ENCODE measurements around the gene AMDHD2.
"Not testable (repeated sequence)": the region's sequence is repeated elsewhere in the genome, so short reads cannot be mapped to it uniquely, and the experiment has no call there.

AMDHD2 gene

DNA sequence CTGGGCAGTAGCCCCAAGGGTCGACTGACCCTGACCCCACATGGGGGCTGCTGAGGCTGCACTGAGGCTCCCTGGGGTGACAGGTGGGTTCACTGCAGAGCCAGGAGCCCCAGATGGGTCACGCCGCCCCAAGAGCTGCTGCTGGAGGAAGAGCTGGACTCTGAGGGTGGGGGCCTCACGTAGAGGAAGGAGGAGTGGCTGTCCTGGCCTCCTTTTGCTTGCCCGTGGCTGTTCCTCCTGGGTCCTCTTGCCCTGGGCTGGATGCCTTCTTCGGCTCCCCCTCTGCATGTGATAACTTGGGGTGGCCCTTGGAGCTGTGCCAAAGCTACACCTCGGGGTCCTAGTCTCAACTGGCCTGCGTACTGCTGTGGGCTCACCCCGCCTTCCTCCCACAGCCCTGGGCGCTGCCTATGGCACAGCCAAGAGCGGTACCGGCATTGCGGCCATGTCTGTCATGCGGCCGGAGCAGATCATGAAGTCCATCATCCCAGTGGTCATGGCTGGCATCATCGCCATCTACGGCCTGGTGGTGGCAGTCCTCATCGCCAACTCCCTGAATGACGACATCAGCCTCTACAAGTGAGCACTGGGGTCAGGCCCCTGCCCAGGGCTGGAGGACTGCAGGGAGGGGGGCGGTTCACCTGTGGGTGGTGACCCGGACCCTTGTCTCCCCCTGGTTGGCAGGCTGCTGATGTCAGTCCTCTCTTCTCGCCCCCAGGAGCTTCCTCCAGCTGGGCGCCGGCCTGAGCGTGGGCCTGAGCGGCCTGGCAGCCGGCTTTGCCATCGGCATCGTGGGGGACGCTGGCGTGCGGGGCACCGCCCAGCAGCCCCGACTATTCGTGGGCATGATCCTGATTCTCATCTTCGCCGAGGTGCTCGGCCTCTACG lies 1.1 kb upstream of the AMDHD2 start:
- DNase-seq (ENCODE audit: low read depth): no peak

DNA sequence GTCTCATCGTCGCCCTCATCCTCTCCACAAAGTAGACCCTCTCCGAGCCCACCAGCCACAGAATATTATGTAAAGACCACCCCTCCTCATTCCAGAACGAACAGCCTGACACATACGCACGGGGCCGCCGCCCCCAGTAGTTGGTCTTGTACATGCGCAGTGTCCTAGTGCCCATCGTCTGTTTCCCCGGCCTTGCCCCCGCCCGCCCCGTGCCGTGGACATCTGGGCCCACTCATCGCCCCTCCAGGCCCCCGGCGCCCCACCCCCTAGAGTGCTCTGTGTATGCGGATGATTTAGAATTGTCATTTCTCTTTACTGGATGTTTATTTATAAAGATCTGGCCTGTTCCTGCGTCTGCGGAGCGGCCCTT lies 475 bp upstream of the AMDHD2 start:
- no peak for DNase-seq (ENCODE audit: low read depth)

DNA sequence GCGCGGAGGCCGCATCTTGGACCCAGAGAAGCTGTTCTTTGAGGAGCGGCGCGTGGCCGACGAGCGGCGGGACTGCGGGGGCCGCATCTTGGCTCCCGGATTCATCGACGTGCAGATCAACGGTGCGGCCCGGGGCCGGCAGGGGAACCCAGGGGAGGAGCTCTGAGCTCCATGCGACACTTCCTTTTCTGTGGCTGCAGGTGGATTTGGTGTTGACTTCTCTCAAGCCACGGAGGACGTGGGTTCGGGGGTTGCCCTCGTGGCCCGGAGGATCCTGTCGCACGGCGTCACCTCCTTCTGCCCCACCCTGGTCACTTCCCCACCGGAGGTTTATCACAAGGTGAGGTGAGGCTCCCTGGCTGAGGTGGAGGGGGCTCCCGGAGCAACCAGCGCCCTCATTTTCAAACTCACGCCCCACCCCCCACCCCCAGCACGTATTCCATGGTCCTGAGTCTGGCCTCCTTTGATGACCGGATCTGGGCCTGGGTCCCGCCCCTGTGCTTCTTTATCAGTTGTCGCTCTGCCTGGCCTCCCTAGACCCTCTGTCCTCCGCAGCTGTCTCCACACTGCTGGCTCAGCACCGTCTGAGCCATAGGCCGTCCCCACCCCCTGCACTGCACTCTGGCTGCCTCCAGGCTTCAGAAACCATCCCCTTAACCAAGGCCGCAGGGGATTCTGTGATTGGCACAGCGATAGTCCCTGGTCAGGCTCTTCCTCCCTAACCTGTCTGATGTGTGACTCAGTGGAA lies 787 bp downstream of the AMDHD2 start:
- peak; percentile 27 for DNase-seq (ENCODE audit: low read depth)

GRCh38 chr16:2523801-2524231 lies 3.6 kb downstream of the AMDHD2 start:
- DNase-seq (ENCODE audit: low read depth): no peak

DNA sequence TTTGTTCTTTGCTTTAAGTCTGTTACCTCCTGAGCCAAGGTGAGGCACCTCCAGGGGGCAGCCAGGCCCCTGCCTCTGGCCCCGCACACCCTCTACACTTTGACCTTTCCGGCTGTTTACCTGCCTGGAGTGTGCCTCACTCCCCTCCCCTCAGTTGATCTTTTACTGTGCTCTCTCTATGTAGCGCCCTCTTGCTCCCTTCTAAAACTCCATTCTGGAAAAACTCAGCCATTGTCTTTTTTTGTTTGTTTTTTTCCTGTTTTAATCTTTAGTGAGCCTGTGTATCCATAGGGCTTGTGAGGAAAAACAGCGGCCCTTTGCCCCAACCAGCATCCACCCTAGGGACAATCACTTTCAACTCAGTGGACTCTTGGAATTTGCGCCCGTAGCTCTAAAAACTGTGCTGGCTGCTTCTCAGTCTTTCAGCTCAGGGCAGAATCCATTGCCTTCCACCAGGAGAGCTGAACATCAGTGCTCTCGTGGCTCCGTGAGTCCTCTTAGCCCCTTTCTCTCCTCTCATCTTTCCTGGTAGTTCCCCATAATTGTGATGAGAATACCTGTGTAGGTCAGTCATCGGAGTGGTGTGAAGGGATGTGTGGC lies 4.3 kb downstream of the AMDHD2 start:
- no peak for DNase-seq (ENCODE audit: low read depth)

- DNase-seq (ENCODE audit: low read depth): no peak
Observed at GRCh38 chr16:2526135-2526534, 6.0 kb downstream of the AMDHD2 start.

GRCh38 chr16:2527071-2527783 lies 7.1 kb downstream of the AMDHD2 start:
- DNase-seq (ENCODE audit: low read depth): no peak

GRCh38 chr16:2527784-2528100 lies 7.6 kb downstream of the AMDHD2 start:
- DNase-seq (ENCODE audit: low read depth): no peak

GRCh38 chr16:2528161-2529060 lies 8.2 kb downstream of the AMDHD2 start:
- no peak for DNase-seq (ENCODE audit: low read depth)

DNA sequence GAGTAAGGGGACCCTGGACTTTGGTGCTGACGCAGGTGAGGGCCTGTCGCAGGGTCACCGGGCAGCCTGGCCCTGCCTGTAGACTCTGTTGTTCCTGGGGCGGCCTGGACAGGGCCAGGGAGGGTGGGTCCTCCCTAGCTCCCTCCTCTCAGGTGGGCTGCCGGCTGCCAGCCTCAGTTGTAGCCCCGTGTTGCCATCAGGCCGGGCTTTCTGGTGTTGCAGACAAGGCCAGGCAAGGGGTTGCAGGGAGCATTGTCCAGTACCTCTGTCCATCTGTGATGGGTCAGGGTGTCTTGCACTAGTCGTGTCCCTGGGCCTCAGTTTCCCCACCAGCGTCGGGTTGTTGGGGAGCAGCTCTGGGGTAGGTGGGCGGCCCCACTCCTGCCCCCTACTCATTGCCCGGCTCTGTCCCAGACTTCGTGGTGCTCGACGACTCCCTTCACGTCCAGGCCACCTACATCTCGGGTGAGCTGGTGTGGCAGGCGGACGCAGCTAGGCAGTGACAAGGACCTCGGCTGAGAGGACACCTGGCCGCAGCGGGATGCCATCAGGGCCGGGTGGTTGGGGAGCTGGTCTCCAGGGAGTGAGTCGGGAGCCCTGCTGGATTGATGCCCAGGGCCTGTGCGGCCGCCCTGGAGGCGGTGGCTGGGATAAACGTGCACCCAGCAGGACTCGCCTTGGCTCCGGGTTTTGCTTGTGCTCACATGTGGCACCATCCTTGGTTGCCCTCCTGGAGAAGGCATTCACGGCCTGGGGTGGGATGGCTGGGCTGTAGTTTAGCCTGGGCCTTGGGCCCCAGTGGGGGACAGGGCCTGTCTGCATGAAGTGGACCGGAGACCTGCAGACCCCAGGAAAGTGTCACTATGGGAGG lies 9.1 kb downstream of the AMDHD2 start:
- DNase-seq (ENCODE audit: low read depth): no peak

GRCh38 chr16:2529961-2530628 lies 9.9 kb downstream of the AMDHD2 start:
- no peak for DNase-seq (ENCODE audit: low read depth)

DNA sequence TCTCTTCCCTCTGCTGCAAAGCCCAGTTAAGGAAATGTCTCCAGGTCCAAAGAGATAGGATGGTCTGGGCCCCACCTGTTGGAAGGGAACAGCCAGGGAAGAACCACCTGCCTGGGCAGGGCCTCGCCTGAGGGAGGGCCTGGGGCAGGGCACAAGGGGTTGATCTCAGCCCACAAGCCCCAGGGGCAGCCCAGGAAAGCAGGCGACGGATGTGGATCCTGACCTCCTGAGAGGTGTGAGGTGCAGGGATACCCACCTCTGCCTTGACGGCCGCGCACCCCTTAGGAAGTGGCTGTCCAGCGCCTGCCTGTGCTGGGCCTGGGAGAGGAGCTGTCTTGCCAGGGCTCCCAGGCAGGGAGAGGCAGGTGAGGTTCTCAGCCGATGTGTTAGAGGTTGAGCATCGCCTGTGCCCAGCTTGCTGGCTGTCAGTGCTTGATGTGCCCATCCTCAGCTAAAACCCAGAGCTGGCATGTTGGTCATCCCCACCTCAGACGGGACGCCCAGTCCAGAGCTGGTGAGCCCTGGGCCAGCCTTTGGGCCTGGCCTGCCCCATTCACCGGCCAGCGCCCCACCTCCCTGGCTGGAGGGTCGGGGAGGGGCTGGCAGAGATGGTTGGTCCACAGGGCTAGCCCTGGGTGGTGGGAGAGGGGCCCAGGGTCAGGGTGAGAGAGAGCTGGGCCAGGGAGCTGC lies 10.6 kb downstream of the AMDHD2 start:
- DNase-seq (ENCODE audit: low read depth): no peak

GRCh38 chr16:2531371-2531695 lies 11.2 kb downstream of the AMDHD2 start, which contains the start of gene CEMP1:
CEMP1 (minus strand) TSS chr16:2531408; CDS start chr16:2531073, 335 bp downstream.
- DNase-seq (ENCODE audit: low read depth): no peak

DNA sequence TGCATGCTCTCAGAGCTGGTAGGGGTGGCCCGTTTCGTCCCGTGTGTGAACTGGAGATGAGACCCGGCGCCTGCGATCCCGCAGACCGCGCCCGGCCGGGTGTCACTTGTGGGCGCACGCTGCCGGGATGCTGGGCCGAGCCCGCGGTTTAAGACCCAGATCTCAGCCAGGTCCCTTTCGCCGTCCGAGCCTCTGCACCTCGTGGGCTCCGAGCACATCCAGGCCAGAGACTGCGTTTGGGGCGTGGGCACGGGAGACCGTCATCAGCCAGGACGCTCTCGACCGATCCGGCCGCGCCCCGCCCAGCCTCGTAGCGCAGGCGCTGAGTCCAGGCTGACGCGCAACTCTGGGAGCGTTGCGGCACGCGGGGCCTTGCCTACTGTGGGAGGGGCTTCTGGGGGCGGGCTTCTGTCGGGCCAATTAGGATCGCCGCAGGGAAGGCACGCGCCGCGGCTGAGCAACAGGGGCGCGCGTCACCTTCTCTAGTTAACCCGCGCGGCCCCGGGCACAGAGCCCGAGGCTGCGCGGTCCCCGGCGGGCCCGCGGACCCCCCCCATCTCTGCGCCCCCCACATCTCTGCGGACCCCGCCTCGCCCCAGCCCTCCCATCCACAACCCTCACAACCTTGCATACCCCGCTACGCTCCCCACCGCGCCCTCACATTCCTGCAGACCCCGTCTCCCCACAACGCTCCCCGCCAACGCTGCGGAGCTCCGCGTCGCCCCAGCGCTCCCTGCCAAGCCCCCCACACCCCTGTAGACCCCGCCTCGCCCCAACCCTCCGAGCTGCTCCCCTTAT lies 11.7 kb downstream of the AMDHD2 start:
- peak; percentile 93 for DNase-seq (ENCODE audit: low read depth)

DNA sequence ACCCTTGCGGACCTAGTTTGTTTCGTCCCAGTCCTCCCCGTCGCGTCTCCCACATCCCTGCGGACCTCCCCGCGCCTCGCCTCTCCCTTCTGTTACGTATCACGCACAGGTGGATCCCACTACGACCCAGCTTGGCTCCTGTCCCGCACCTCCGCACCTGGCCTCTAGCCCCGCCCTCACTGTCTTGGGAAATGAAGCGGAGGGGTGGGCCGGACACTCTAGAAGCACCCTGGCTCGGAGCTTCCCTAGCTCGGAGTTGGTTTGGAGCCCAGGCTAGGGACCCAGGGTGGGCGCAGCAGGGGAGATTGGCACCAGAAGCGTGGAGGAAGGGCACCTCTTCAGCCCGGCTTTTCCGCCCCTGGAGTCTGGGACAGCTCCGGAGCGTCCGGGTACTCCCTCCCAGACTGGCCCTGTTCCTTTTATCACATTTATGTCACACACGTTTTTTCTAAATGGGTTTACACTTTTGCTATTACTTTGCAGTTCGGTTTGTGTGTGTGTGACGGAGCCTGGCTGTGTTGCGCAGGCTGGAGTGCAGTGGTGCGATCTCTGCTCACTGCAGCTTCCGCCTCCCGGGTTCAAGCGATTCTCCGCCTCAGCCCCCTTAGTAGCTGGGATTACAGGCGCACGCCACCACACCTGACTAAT lies 12.4 kb downstream of the AMDHD2 start:
- peak; percentile 48 for DNase-seq (ENCODE audit: low read depth)

DNA sequence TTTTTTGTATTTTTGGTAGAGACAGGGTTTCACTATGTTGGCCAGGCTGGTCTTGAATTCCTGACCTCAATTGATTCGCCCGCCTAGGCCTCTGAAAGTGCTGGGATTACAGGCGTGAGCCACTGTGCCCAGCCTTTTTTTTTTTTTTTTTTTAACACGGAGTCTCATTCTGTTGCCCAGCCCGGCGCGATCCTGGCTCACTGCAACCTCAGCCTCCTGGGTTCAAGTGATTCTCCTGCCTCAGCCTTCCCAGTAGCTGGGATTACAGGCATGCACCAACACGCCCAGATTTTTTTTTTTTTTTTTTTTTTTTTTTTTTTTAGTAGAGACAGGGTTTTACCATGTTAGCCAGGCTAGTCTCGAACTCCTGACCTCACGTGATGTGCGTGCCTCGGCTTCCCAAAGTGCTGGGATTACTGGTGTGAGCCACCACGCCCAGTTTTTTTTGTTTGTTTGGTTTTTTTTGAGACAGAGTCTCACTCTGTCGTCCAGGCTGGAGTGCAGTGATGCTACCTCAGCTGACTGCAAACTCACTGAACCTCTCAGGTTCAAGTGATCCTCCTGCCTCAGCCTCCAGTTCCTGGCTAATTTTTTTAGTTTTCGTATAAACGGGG lies 13.1 kb downstream of the AMDHD2 start:
- DNase-seq (ENCODE audit: low read depth): not testable (repeated sequence)

DNA sequence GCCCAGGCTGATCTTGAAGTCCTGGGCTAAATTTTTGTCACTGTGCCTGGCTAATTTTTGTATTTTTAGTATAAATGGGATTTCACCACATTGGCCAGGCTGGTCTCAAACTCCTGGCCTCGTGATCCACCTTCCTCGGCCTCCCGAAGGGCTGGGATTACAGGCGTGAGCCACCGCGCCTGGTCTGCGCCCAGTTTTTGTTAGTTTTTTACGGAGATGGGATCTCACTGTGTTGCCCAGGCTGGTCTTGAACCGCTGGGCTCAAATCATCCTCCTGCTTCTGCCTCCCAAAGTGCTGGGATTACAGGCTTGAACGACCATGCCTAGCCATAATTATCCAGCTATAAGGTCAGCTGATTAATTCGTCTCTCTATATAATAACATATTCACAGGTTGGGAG lies 13.7 kb downstream of the AMDHD2 start:
- no peak for DNase-seq (ENCODE audit: low read depth)
